GM12878 (cell line): Measurements from ENCODE around the gene SYCE3. TPM values are rescaled to one million over a fixed set of nuclear protein-coding genes. Genes with fewer than 3 reads are reported as not detected.

Experiments used
- BCLAF1 ChIP-seq: fragments of 450-650 bp; IDR thresholded peaks from 2 replicates; pipeline ENCODE4 v1.6.1; 2017; ENCODE audit warnings: antibody characterized with exemption, mild to moderate bottlenecking, moderate library complexity
- CBFB ChIP-seq: IDR thresholded peaks from 2 replicates; pipeline ENCODE4 v1.6.1; 2016; ENCODE audit warnings: antibody characterized with exemption, low read depth
- CHD2 ChIP-seq: IDR thresholded peaks from 2 replicates; pipeline ENCODE4 v1.6.1; 2011; ENCODE audit warnings: low read depth, low read length, improper control_type of control experiment, borderline replicate concordance
- EP300 ChIP-seq, 2 experiments: fragments of 150-350 bp in 1 of 2; IDR thresholded peaks; 2 replicates each; pipeline ENCODE4 v1.6.1; 2011 to 2012; ENCODE audit warnings: low read depth in 2 of 2, low read length in 2 of 2, borderline replicate concordance in 1 of 2, improper control_type of control experiment in 1 of 2, inconsistent platforms in 1 of 2; ENCODE audit not compliant: control insufficient read depth in 1 of 2
- ESRRA ChIP-seq: IDR thresholded peaks from 2 replicates; pipeline ENCODE4 v1.6.1; 2012; ENCODE audit warnings: mild to moderate bottlenecking, low read length, improper control_type of control experiment
- KAT2A ChIP-seq: conservative IDR thresholded peaks from 2 replicates; pipeline ENCODE4 v1.6.1; 2011; ENCODE audit warnings: low read depth, low read length; ENCODE audit not compliant: control insufficient read depth
- MEF2A ChIP-seq: IDR thresholded peaks from 2 replicates; pipeline ENCODE4 v1.6.1; 2011; ENCODE audit warnings: low read depth, mild to moderate bottlenecking, low read length, moderate library complexity; ENCODE audit not compliant: insufficient read depth
- MTA2 ChIP-seq: fragments of 450-650 bp; IDR thresholded peaks from 2 replicates; pipeline ENCODE4 v1.6.1; 2016; ENCODE audit warnings: low read depth, mild to moderate bottlenecking, moderate library complexity
- NR2C2 ChIP-seq: IDR thresholded peaks from 2 replicates; pipeline ENCODE4 v1.6.1; 2011; ENCODE audit warnings: borderline replicate concordance, low read depth; ENCODE audit not compliant: control insufficient read depth, insufficient read length
- POLR2A ChIP-seq: IDR thresholded peaks from 2 replicates; pipeline ENCODE4 v1.6.1; 2011; ENCODE audit warnings: low read depth, mild to moderate bottlenecking, low read length
- POLR2AphosphoS2 ChIP-seq: IDR thresholded peaks from 2 replicates; pipeline ENCODE4 v1.6.1; 2011; ENCODE audit warnings: low read depth, mild to moderate bottlenecking, low read length, improper control_type of control experiment, moderate library complexity
- POLR2AphosphoS5 ChIP-seq: IDR thresholded peaks from 2 replicates; pipeline ENCODE4 v1.6.1; 2011; ENCODE audit warnings: mild to moderate bottlenecking, low read length, inconsistent platforms
- POU2F2 ChIP-seq: IDR thresholded peaks from 3 replicates; pipeline ENCODE4 v1.6.1; 2011; ENCODE audit warnings: low read depth, mild to moderate bottlenecking, low read length, borderline replicate concordance
- SRF ChIP-seq, 2 experiments: IDR thresholded peaks; 2 replicates each; pipeline ENCODE4 v1.6.1; 2011; ENCODE audit warnings: low read depth in 2 of 2, low read length in 2 of 2, mild to moderate bottlenecking in 1 of 2, moderate library complexity in 1 of 2
- TBL1XR1 ChIP-seq: IDR thresholded peaks from 2 replicates; pipeline ENCODE4 v1.6.1; 2012; ENCODE audit warnings: low read depth, low read length, improper control_type of control experiment
- YY1 ChIP-seq: IDR thresholded peaks from 2 replicates; pipeline ENCODE4 v1.6.1; 2011; ENCODE audit warnings: low read depth, mild to moderate bottlenecking, low read length
- ZNF207 ChIP-seq: fragments of 450-650 bp; IDR thresholded peaks from 2 replicates; pipeline ENCODE4 v1.6.1; 2014; ENCODE audit warnings: antibody characterized with exemption, mild to moderate bottlenecking, borderline replicate concordance
- ZZZ3 ChIP-seq: IDR thresholded peaks from 2 replicates; pipeline ENCODE4 v1.6.1; 2011; ENCODE audit warnings: low read depth; ENCODE audit not compliant: control insufficient read depth, insufficient read length
- polyA plus RNA-seq, 11 experiments: library from polyadenylated mRNA; depleted of rRNA in 4 of 11; unstranded in 6 of 11; stranded (reverse) in 5 of 11; fragments of >200 nt; fragmentation: Nextera tagmentation in 4 of 11; fragmentation: Illumina TruSeq in 1 of 11; extraction: Ambion mirVana in 4 of 11; extraction: Trizol in 1 of 11; gene quantifications; 1 replicate in 1 of 11; 2 replicates in 10 of 11; pipeline versions ENCODE4 v1.2.1 to v1.2.3, GENCODE V29; 2011 to 2016; ENCODE audit warnings: inconsistent platforms in 2 of 11, missing spikeins in 2 of 11, low read depth in 1 of 11
- total RNA-seq, 4 experiments: library from RNA; depleted of rRNA in 3 of 4; stranded (reverse); fragments of >200 nt in 3 of 4; fragmentation: Illumina TruSeq in 1 of 4; extraction: Trizol in 1 of 4; gene quantifications; 2 replicates each; pipeline versions ENCODE4 v1.2.1 to v1.2.3, GENCODE V29; 2013 to 2021
- TF ChIP-seq, protein P1 (sequence below): fragments of 450-650 bp; IDR thresholded peaks from 2 replicates; pipeline ENCODE4 v1.6.1; 2018; ENCODE audit warnings: borderline replicate concordance, mild to moderate bottlenecking; ENCODE audit not compliant: partially characterized antibody
- TF ChIP-seq, protein P2 (sequence below): fragments of 450-650 bp; IDR thresholded peaks from 2 replicates; pipeline ENCODE4 v1.6.1; 2016; ENCODE audit warnings: mild to moderate bottlenecking
- TF ChIP-seq, protein P3 (sequence below): fragments of 450-650 bp; IDR thresholded peaks from 2 replicates; pipeline ENCODE4 v1.6.1; 2017; ENCODE audit warnings: low read depth, mild to moderate bottlenecking, moderate library complexity

The SYCE3 gene
- total and polyA plus RNA-seq, 10 of the 15 experiments (the other 5 are each of a cell fraction or from before 2014, with no cell fraction given), result 0.38 to 0.91 (median 0.76) TPM; not detected in 4

- TF ChIP-seq, protein P1, sequence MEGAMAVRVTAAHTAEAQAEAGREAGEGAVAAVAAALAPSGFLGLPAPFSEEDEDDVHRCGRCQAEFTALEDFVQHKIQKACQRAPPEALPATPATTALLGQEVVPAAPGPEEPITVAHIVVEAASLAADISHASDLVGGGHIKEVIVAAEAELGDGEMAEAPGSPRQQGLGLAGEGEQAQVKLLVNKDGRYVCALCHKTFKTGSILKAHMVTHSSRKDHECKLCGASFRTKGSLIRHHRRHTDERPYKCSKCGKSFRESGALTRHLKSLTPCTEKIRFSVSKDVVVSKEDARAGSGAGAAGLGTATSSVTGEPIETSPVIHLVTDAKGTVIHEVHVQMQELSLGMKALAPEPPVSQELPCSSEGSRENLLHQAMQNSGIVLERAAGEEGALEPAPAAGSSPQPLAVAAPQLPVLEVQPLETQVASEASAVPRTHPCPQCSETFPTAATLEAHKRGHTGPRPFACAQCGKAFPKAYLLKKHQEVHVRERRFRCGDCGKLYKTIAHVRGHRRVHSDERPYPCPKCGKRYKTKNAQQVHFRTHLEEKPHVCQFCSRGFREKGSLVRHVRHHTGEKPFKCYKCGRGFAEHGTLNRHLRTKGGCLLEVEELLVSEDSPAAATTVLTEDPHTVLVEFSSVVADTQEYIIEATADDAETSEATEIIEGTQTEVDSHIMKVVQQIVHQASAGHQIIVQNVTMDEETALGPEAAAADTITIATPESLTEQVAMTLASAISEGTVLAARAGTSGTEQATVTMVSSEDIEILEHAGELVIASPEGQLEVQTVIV, result peak; percentile 29
- TF ChIP-seq EP300 (IDR thresholded peaks at IDR 0.05; ENCODE audit: borderline replicate concordance in 1 of 2, control insufficient read depth in 1 of 2, low read depth in 2 of 2, low read length in 2 of 2) (no peak), ZNF207 (peak; percentile 79; the same call in 1 of the 2 replicates), ESRRA (no peak), POLR2AphosphoS2 (peak; percentile 71; the same call in 1 of the 2 replicates), ZZZ3 (no peak), CBFB (0 out of 2 replicates have a peak, but pooled peaks have one; percentile 30), TBL1XR1 (no peak; the same call in 1 of the 2 replicates), MTA2 (no peak), POLR2AphosphoS5 (peak; percentile 81), NR2C2 (peak; percentile 62), SRF (IDR thresholded peaks at IDR 0.05; ENCODE audit: low read depth in 2 of 2, low read length in 2 of 2) (0 out of 4 replicates have a peak, but pooled peaks have one; percentile 7 to 57), YY1 (peak; percentile 92), KAT2A (no peak), MEF2A (no peak), CHD2 (peak; percentile 46; the same call in 1 of the 2 replicates), POU2F2 (peak; percentile 40; the same call in 1 of the 3 replicates), BCLAF1 (no peak), POLR2A (peak; percentile 86)
- TF ChIP-seq, protein P2, sequence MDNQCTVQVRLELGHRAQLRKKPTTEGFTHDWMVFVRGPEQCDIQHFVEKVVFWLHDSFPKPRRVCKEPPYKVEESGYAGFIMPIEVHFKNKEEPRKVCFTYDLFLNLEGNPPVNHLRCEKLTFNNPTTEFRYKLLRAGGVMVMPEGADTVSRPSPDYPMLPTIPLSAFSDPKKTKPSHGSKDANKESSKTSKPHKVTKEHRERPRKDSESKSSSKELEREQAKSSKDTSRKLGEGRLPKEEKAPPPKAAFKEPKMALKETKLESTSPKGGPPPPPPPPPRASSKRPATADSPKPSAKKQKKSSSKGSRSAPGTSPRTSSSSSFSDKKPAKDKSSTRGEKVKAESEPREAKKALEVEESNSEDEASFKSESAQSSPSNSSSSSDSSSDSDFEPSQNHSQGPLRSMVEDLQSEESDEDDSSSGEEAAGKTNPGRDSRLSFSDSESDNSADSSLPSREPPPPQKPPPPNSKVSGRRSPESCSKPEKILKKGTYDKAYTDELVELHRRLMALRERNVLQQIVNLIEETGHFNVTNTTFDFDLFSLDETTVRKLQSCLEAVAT, result 0 out of 2 replicates have a peak, but pooled peaks have one; percentile 14
- TF ChIP-seq, protein P3, sequence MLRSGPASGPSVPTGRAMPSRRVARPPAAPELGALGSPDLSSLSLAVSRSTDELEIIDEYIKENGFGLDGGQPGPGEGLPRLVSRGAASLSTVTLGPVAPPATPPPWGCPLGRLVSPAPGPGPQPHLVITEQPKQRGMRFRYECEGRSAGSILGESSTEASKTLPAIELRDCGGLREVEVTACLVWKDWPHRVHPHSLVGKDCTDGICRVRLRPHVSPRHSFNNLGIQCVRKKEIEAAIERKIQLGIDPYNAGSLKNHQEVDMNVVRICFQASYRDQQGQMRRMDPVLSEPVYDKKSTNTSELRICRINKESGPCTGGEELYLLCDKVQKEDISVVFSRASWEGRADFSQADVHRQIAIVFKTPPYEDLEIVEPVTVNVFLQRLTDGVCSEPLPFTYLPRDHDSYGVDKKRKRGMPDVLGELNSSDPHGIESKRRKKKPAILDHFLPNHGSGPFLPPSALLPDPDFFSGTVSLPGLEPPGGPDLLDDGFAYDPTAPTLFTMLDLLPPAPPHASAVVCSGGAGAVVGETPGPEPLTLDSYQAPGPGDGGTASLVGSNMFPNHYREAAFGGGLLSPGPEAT, result peak; percentile 34; the same call in 1 of the 2 replicates
Observed at GRCh38 chr22:50582493-50583293, 20.0 kb upstream of the SYCE3 start, which contains the start of gene CHKB (continued).
